ENCODE data around the gene ARPC5L.
"Not testable (repeated sequence)": the region's sequence is repeated elsewhere in the genome, so short reads cannot be mapped to it uniquely, and the experiment has no call there.

ARPC5L gene

DNA sequence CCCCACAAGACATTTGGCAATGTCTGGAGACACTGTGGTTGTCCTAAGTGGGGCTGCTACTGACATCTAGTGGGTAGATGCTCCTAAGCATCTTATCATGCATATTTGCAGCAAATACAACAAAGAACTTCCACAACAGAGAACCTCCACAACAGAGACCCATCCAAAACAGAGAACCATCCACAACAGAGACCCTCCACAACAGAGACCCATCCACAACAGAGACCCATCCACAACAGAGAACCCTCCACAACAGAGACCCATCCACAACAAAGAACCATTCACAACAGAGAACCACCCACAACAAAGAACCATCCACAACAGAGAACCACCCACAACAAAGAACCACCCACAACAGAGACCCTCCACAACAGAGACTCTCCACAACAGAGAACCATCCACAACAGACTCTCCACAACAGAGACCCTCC lies 32.8 kb downstream of the ARPC5L start:
- DNase-seq = peak; percentile 41

DNA sequence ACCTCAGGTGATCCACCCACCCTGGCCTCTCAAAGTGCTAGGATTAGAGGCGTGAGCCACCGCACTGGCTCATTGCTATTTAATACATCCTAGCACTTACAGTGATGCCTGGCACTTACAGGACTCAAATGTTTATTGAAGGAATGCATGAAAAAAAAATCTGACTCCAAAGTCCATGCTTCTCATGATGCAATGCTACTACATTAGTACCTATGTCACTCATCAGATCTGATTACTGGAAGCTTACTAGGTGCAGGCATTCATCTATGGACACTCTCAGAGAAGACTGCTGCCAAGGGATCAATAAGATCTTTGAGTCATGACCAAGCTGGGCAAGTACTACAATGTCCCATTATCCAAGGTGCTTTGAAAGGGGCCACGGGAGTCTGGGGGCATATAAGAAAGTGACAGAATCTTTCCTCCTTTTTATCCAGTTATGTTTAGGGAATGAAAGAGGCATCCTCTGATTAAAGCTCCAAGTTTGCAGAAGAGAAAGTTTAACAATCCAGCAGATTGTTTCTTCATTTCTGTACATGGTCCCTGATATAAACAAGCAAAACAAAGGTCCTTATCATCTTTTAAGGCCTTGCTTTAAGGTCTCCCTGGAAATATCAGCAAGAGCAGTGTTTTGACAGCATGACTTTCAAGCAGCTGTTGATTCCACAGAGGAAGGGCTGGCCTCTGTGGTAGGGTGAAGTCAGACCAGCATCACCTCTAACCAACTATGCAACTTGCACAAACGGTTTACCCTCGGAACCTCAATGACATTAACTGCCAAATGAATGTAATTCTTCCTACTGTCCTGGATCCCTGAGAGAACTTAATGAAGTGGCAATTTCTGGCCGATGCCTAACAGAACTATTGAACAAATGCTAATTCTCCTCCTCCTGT lies 35.9 kb downstream of the ARPC5L start:
- DNase-seq = no peak

DNA sequence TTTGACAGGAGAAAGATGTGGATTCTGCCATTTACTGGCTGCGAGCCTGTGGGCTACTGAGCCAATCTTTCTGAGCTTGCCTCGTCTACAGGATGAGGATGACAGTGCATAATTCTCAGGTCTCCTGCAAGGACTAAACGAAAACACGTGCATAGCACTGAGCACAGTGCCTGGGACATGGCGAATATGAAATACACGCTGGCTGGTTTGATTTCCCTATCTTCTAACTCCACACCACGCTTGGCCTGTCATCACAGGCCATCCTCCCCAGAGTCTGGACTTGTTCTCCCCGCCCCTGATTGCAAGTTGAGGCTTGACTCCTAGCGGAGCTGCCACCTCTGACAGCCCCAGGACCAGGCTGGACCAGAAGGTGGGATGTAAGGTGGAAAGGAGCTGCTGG lies 37.9 kb downstream of the ARPC5L start:
- no peak for DNase-seq

DNA sequence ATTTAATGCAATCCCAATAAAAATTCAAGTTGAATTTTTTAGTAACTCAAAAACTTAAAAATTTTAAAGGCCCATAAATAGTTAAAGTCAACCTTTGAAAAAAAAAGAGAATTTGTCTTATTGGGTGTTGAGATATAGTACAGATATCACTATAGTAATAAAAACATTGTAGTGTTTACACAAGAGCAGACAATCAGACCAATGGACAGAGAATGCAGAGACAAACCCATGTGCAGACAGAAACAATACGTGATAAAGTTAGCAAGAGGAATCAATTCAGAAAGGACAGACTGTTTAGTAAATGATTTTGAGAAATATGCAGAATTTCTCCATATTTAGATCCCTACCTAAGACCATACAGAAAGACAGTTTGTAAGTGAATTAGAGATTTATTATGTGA lies 45.0 kb downstream of the ARPC5L start:
- no peak for DNase-seq

DNA sequence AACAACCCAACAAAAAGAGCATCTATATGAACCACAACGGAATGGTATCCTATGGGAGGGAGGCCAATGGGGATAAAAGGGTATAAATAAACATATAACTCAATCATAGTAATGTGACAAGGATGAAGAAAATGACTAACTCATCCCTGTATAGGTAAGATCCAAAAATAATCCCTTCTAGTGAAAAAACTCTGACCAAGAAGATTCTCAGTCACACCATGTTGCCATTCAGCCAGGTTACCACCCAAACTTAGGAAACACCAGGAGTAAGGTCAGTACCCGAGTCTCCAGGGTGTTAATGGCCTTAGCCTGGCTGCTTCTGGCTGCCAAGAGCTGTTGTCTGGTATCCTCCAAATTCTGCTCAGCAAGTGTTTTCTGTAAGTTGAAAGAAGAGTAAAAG lies 46.2 kb downstream of the ARPC5L start:
- DNase-seq = no peak

DNA sequence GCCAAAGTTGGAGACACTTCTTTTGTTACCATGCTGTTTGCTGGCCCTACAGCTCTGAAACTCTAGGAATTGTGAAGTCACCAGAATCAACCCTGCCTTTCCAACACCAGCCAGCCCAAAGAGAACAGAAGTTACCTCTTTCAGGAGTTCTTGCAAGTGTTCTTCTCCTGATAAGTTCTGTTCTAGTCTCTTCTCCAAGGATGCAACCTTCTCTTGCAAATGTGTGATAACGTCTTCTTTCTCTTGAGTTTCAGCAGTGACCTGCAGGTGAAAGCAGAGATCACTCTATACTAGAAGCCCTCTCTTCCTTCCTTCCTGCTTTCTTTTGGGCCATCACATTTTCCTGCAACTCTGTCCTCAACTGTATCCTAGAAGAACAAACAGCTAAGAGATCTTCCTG lies 49.8 kb downstream of the ARPC5L start:
- no peak for DNase-seq

DNA sequence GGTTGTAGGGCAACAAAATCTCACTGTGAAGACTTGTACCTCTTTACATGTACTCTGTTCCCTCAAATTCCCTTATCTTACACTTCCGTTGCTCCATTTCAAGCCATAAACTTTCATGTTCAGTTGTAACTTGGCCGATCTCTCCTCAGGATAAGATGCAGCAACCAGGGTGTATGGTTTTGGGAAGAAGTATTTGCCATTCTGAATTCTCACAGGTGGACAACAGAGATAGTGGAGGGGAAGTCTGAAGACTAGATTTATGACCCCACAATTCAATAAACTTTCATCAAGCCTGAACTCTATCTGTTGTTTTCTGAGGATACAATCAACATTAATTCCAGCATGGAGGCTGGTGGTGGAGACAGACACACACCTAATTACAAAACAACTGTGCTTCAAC lies 51.4 kb downstream of the ARPC5L start:
- no peak for DNase-seq

DNA sequence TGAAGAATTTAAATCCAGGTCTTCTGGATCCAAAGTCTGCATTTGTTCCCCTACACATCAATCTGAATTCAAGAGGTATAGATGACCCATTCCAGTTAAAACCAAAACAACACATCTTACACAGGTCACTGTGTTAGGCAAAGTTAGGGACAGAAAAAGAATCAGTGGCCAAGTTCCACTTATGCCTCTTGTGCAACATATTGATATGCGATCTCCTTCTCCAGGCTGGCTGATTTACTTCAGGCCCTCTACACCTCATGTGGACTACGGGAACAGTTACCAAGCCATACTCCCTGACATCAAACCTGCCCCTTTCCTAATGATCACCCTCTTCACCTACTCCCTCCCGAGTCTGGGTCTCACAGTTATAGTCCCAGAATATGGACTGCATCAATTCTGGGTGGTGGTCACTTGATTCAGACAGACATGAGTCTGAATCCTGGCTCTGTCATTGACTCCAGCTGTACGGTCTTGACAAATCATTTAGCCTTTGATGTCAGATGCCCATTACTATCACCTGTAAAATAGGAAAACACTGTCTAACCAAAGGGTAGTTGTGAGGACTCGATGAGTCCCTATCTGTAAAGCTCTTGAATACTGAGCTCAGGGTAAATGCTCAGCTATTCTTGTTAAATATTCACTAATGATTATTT lies 52.9 kb downstream of the ARPC5L start:
- no peak for DNase-seq

DNA sequence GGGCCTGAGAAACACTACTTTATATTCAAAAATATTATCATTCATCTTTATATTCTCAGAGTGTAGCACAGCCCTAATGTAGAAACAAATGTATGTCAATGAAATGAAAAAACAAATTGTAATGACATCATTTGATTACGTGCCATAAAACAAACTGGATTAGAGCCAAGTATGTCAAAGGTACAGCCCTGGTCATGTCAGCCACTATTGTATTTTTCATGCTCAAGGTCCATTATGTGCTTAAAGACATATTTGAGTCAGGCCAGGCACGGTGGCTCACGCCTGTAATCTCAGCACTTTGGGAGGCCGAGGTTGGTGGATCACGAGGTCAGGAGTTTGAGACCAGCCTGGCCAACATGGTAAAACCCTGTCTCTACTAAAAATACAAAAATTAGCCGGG lies 58.5 kb downstream of the ARPC5L start:
- DNase-seq = not testable (repeated sequence)

Data from fibroblast of upper back skin (primary cell).